Measurements from ENCODE around the gene PIAS3. TPM values are rescaled to one million over a fixed set of nuclear protein-coding genes. Genes with fewer than 3 reads are reported as not detected.

The PIAS3 gene
- total RNA-seq, 3 donors from 2014 or later (not counting 1 experiment from before 2014, with no cell fraction given), result 40.1 to 53.3 (median 51.0) TPM

DNA sequence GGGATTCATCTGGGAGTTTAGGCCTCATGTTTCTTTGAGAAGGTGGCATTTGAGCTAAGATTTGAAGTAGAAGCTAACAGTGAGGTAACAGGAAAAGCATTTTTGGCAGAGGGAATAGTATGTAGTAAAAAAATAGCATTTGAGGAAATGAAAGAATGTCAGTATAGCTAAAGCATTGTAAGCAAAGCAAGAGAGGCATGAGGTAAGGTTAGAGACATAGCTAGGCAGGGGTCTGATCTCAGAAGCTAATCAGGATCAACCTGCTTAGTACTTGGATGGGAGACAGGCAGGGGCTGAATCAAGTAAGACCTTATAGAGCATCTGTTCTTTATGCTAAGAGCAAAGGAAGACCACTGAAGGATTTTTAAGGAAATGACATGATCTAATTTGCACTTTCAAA is 30.9 kb downstream of the PIAS3 start:
- H3K4me3 Mint-ChIP-seq, result no peak overlapping the region
- no peaks in the 10 kb centered on the region for H3K9me3 Mint-ChIP-seq
- TF ChIP-seq, protein P1, sequence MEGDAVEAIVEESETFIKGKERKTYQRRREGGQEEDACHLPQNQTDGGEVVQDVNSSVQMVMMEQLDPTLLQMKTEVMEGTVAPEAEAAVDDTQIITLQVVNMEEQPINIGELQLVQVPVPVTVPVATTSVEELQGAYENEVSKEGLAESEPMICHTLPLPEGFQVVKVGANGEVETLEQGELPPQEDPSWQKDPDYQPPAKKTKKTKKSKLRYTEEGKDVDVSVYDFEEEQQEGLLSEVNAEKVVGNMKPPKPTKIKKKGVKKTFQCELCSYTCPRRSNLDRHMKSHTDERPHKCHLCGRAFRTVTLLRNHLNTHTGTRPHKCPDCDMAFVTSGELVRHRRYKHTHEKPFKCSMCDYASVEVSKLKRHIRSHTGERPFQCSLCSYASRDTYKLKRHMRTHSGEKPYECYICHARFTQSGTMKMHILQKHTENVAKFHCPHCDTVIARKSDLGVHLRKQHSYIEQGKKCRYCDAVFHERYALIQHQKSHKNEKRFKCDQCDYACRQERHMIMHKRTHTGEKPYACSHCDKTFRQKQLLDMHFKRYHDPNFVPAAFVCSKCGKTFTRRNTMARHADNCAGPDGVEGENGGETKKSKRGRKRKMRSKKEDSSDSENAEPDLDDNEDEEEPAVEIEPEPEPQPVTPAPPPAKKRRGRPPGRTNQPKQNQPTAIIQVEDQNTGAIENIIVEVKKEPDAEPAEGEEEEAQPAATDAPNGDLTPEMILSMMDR (IDR thresholded peaks at IDR 0.05), result no peak

DNA sequence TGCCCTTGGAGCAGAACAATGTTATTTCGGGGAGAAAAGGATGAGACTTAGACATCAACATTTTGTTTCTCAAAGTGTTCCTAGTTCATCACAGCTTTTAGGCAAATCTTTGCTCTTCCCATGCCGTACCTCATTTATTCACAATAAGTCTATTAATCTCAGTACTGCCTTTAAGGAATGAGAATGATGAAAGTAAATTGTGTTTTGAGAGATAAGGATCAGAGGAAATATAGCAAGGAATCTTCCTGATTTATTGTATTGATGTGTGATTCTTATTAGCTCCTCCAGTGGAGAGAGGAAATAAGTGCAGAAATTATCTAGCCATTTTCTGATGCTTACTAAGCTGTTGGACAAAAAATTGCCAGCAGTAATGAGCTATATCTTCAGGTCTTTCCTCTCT is 32.9 kb downstream of the PIAS3 start:
- TF ChIP-seq, protein P1 (IDR thresholded peaks at IDR 0.05), result no peak
- no peaks in the 10 kb centered on the region for H3K27me3 Mint-ChIP-seq (ENCODE audit: low read depth in 2 of 2)
- Histone ChIP-seq H3K27me3 (ENCODE audit: control insufficient read depth, insufficient read depth, low read length) (no peaks in the 10 kb centered on the region), H3K9me3 (ENCODE audit: control insufficient read depth, insufficient read depth, low read length) (no peaks in the 10 kb centered on the region), H3K4me3 (ENCODE audit: low read length) (no peak overlapping the region), H3K4me1 (ENCODE audit: control insufficient read depth, insufficient read depth, low read length) (peaks cover 9% of the 10 kb centered on the region), H3K36me3 (ENCODE audit: control insufficient read depth, insufficient read depth, low read length) (peaks cover 49% of the 10 kb centered on the region), H3K27ac (ENCODE audit: low read length) (no peak overlapping the region)
- H3K4me3 Mint-ChIP-seq, result peak overlapping the region; percentile 97
- 100% methylated on average over 1 of the region's 2 CpGs for WGBS (ENCODE audit: insufficient coverage)
- ATAC-seq, result no peak
- no peak for DNase-seq
- H3K4me1 Mint-ChIP-seq, result peaks cover 22 to 33% of the 10 kb centered on the region in 2 donors
- intact Hi-C loops (cut with micrococcal nuclease), result no loop called here
- H3K27ac Mint-ChIP-seq, result no peak overlapping the region
- no peaks in the 10 kb centered on the region for H3K9me3 Mint-ChIP-seq
- H3K36me3 Mint-ChIP-seq, result peaks cover 36% of the 10 kb centered on the region

More for the DNA sequence above, 30.9 kb downstream of the PIAS3 start:
- Mint-ChIP-seq H3K27me3 (ENCODE audit: low read depth in 2 of 2) (no peaks in the 10 kb centered on the region), H3K27ac (no peak overlapping the region), H3K4me1 (peaks cover 22 to 33% of the 10 kb centered on the region in 2 donors), H3K36me3 (peaks cover 36% of the 10 kb centered on the region)
- intact Hi-C loops (cut with micrococcal nuclease), result no loop called here
- Histone ChIP-seq H3K9me3 (ENCODE audit: control insufficient read depth, insufficient read depth, low read length) (no peaks in the 10 kb centered on the region), H3K27me3 (ENCODE audit: control insufficient read depth, insufficient read depth, low read length) (no peaks in the 10 kb centered on the region), H3K36me3 (ENCODE audit: control insufficient read depth, insufficient read depth, low read length) (peaks cover 66% of the 10 kb centered on the region), H3K27ac (ENCODE audit: low read length) (no peak overlapping the region), H3K4me3 (ENCODE audit: low read length) (no peak overlapping the region), H3K4me1 (ENCODE audit: control insufficient read depth, insufficient read depth, low read length) (peaks cover 9% of the 10 kb centered on the region)
- no peak for DNase-seq
- ATAC-seq, result no peak

DNA sequence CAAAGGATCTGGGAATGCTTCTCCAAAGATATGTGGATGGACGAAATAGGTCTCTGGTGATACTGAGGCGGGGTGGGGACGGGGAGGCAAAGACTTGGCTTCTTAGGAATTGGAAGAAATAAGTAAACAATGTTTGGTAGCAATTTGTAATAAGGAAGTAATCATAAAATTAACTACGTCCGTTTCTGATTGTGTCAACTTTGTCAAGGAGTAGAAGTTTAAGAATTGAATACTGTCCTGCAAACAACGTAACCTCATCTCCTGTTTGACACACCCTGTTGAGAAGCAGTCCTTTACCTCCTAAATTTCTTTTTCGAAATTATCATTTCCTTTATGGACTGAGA is 34.4 kb downstream of the PIAS3 start:
- Mint-ChIP-seq H3K36me3 (peaks cover 28% of the 10 kb centered on the region), H3K4me1 (peaks cover 22 to 33% of the 10 kb centered on the region in 2 donors), H3K4me3 (peak overlapping the region; percentile 97), H3K27ac (peak overlapping the region; percentile 95), H3K27me3 (ENCODE audit: low read depth in 2 of 2) (no peaks in the 10 kb centered on the region), H3K9me3 (no peaks in the 10 kb centered on the region)
- peak overlapping the region; percentile 77 for H3K27ac ChIP-seq (ENCODE audit: low read length)
- TF ChIP-seq, protein P1 (IDR thresholded peaks at IDR 0.05), result no peak
- WGBS (ENCODE audit: insufficient coverage), result 0% methylated on average over 7 of the region's 7 CpGs
- ATAC-seq (no peak), DNase-seq (no peak)
- H3K9me3 ChIP-seq (ENCODE audit: control insufficient read depth, insufficient read depth, low read length), result no peaks in the 10 kb centered on the region
- H3K36me3 ChIP-seq (ENCODE audit: control insufficient read depth, insufficient read depth, low read length), result peaks cover 34% of the 10 kb centered on the region
- intact Hi-C loops (cut with micrococcal nuclease), result no loop called here
- peaks cover 9% of the 10 kb centered on the region for H3K4me1 ChIP-seq (ENCODE audit: control insufficient read depth, insufficient read depth, low read length)
- peak overlapping the region; percentile 90 for H3K4me3 ChIP-seq (ENCODE audit: low read length)
- H3K27me3 ChIP-seq (ENCODE audit: control insufficient read depth, insufficient read depth, low read length), result no peaks in the 10 kb centered on the region
